Loucy (cell line): ENCODE measurements around the gene IQGAP3.

Experiments
- CTCF ChIP-seq: fragments of 200-600 bp; sonication (generic); conservative IDR thresholded peaks from 2 replicates; pipeline ENCODE4 v1.5.1; 2014; ENCODE audit warnings: mild to moderate bottlenecking, antibody characterized with exemption, low read length
- EZH2phosphoT487 ChIP-seq: fragments of 200-600 bp; IDR thresholded peaks from 2 replicates; pipeline ENCODE4 v1.6.1; 2018; ENCODE audit warnings: antibody characterized with exemption, mild to moderate bottlenecking, moderate library complexity, borderline replicate concordance

- TF ChIP-seq CTCF = no peak
- TF ChIP-seq EZH2phosphoT487 = no peak
Observed at GRCh38 chr1:156523801-156524480, 48.4 kb downstream of the IQGAP3 start.
